H54 (cell line): ENCODE results near the gene ZNF280A.
"Not testable (repeated sequence)": the region's sequence is repeated elsewhere in the genome, so short reads cannot be mapped to it uniquely, and the experiment has no call there.

Experiments used
- DNase-seq: peaks from one replicate; pipeline ENCODE4 v3.0.0; 2011; ENCODE audit warnings: low spot score, mixed read lengths; ENCODE audit not compliant: insufficient read length
- FAIRE-seq: peaks from 3 replicates; lab custom pipeline; 2011; peaks lifted over from hg19 to GRCh38; lab: Jason Lieb, UNC
- POLR2A ChIP-seq: IDR thresholded peaks from 2 replicates; pipeline ENCODE4 v1.6.1; 2011; ENCODE audit warnings: low read depth, mild to moderate bottlenecking, low read length

Gene ZNF280A

DNA sequence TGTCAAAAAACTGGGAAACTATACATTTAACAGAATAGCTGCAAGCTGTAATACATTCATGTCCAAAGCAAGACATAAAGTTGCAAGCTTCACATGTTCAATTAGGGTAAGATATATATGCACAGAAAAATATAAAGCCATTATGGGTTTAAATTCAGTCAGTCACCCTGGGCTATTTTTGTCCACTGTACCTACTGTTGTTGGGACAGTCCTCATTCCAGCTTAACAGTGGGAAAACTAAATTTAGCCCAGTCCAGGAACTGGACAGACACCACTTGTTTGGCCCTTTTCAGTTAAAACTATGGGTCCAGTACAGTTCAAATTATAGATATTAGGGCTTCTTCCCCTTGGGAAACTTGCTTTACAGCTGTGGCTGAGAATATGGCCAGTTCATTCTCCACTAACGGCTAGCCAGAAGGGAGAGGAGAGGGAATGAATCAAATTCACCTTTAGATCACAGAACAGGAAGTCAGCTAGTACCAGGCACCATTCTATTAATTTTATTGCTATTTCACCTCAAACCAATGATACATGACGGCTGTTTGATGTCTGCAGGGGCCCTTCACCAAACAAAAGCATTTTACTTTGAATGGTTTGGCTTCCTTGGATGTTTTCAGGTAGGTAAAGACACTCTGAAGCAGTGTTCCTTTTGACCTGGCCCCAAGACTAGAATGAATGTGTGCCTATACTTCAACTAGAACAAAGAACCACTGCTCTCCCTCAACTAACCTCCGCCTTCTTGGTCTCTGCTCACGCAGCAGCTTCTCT is 33.8 kb downstream of the ZNF280A start:
- FAIRE-seq (no peak), DNase-seq (no peak)
- no peak for TF ChIP-seq POLR2A

DNA sequence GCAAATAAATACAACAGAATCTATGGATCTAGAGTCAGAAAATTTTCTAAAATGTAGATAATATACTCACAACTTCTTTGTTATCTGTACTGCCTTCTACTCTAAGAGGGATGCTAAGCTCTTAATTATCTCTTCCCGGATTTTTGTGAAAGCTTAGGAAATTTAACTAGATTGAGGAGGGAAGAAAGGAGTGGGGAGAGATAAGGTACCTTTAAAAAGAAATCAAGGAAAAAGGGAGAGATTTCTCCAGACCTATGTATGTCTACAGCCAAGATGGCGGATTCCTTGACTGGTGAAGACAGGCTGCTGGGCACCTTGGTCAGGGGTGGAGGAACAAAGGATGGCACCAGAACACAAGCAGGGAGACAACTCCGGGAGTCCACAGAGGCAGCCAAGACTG is 34.5 kb downstream of the ZNF280A start:
- DNase-seq: no peak
- FAIRE-seq: no peak
- no peak for TF ChIP-seq POLR2A

GRCh38 chr22:22484023-22484422 is 36.0 kb downstream of the ZNF280A start:
- no peak for DNase-seq
- no peak for FAIRE-seq
- TF ChIP-seq POLR2A: no peak

GRCh38 chr22:22480940-22481339 is 39.1 kb downstream of the ZNF280A start:
- TF ChIP-seq POLR2A: no peak
- DNase-seq (no peak), FAIRE-seq (no peak)

GRCh38 chr22:22479999-22480532 is 40.0 kb downstream of the ZNF280A start:
- DNase-seq (no peak), FAIRE-seq (no peak)
- TF ChIP-seq POLR2A: no peak

DNA sequence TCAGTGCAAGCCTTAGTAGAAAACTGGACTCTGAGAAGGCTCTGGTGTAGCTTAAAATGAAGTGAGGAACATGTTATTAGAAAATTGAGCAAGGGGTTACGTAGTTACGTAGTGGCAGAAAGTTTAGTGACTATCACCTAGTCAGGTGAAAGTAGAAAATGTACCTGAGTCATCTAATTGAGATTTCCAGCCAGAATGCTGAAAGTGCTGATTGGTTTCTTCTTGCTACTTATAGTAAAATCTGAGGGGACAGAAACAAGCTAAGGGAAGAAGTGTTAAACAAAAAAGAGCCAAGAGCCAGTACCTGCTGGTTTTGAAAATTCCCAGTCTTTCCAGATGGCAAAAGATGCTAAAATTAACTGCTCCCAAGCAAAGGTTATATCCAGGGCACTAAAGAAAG is 41.0 kb downstream of the ZNF280A start:
- FAIRE-seq (no peak), DNase-seq (no peak)
- no peak for TF ChIP-seq POLR2A

DNA sequence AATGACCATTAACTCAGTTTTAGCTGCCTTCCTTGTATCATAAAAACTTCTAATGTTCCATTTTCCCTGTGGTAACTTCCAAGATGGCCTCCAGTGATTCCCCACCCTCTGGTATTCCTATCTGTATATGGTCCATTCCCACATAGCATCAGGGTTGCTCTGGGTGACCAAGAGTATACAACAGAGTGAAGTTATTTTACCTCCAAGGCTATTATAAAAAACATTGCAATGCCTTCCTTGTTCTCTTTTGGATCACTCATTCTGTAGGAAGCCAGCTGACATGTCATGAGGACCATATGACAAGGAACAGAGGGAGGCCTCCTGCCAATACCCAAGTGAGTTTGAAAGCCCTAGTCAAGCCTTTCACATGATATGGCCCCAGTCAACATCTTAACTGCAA is 41.6 kb downstream of the ZNF280A start:
- no peak for TF ChIP-seq POLR2A
- no peak for FAIRE-seq
- no peak for DNase-seq

- FAIRE-seq: no peak
- TF ChIP-seq POLR2A: no peak
- no peak for DNase-seq
Observed at GRCh38 chr22:22474733-22475132, 45.3 kb downstream of the ZNF280A start.

DNA sequence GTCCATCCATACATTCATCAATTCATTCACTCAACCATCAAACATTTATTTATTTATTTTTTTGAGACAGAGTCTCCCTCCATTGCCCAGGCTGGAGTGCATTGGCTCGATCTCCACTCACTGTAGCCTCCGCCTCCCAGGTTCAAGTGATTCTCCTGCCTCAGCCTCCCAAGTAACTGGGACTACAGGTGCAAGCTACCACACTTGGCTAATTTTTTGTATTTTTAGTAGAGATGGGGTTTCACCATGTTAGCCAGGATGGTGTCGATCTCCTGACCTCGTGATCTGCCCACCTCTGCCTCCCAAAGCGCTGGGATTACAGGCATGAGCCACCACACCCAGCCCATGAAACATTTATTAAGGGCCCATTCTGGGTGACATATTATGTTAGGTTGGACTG is 49.0 kb downstream of the ZNF280A start:
- DNase-seq, FAIRE-seq: not testable (repeated sequence)

DNA sequence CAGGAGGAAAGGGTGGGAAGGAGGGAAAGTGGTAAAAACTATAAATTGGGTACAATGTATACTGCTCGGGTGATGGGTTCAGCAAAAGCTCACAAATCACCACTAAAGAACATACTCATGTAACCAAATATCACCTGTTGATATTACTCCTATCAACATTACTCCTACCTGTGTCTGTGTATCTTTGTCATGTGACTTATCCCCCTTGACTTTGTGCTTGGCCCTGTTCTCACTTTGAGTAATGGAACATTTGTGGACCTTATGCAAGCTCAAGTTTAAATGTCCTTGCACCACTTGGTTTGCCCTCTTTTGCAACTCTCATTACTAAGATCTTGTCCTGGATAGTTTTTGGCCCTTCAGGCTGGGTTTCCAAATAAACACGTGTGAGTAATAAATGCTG is 50.5 kb downstream of the ZNF280A start:
- no peak for DNase-seq
- TF ChIP-seq POLR2A: no peak
- no peak for FAIRE-seq

DNA sequence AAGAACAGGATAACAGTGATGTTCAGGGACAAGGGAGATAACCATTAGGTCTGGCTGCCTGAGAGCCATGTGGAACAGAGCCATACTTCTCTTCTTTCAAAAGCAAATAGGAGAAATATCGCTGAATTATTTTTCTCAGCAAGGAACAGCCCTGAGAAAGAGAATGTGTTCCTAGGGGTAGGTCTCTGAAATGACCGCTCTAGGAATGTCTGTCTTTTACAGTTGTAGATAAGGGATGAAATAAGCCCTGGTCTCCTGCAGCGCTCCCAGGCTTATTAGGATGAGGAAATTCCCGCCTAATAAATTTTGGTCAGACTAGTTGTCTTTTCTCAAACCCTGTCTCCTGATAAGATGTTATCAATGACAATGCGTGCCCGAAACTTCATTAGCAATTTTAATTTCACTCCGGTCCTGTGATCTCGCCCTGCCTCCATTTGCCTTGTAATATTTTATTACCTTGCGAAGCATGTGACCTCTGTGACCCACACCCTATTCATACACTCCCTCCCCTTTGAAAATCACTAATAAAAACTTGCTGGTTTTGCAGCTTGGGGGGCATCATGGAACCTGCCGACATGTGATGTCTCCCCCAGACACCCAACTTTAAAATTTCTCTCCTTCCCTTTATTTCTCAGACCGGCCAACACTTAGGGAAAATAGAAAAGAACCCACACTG is 51.1 kb downstream of the ZNF280A start:
- DNase-seq, FAIRE-seq: not testable (repeated sequence)

GRCh38 chr22:22467112-22467511 is 53.0 kb downstream of the ZNF280A start:
- FAIRE-seq: no peak
- no peak for DNase-seq
- no peak for TF ChIP-seq POLR2A

DNA sequence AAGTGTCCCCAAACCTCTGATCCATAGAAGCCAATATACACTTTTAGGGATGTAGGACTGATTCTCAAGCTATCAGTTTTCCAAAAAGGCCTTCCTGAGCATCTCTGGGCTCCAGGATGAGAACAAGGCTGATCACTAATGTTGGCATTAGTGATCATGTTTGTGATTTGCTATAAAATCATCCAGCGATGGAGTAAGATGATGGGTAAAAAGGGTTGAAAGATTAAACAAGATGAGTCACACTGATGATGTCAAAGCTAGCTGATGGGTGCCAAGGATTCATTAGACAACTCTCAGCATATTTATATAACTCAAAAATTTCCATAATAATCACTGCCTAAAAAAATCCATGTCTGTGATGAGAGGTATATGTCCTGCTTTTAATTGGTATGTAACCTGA is 54.3 kb downstream of the ZNF280A start:
- TF ChIP-seq POLR2A: no peak
- FAIRE-seq (no peak), DNase-seq (no peak)

DNA sequence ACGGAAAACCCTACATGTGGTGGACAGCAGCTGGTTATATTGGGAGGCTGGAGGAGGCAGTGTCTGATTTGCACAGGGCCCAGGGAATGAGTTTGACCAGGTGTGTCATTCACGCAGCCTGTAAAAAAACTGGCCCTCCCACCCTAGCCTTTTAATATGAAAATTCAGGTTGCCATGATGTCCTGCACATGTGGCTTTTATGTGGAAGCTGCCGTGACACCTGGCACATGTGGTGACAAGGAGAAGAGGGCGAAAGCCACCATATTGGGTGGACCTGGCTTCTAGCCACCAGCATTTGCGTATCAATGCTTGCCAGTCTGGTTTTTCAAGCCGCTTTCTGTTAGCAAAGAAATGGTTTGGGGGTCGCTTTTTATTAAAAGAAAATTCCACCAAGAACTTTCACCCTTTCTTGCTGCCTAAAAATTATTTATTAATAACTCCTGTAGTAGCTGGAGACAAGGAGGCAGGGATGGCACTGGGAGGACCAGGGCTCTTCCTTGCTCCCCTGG is 54.9 kb downstream of the ZNF280A start:
- FAIRE-seq: no peak
- TF ChIP-seq POLR2A: no peak
- DNase-seq: no peak
